ENCODE results near the gene TXLNA. TPM values are rescaled to one million over a fixed set of nuclear protein-coding genes. Genes with fewer than 3 reads are reported as not detected.

The TXLNA gene
- polyA plus RNA-seq, 1 donor (not counting 4 experiments of a cell fraction or from before 2014, with no cell fraction given): 20.0 TPM

DNA sequence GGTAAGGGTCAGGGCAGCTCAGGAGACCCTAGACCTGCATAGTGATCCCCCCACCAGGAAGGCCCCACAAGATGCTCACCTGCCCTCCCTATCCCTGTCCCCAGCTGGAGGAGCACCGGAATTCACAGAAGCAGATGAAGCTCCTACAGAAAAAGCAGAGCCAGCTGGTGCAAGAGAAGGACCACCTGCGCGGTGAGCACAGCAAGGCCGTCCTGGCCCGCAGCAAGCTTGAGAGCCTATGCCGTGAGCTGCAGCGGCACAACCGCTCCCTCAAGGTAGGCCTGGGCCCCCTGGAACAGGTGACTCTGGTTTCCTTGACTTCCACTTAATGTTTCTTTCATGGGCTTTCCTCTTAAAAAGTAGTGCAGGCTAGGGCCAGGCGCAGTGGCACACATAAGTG lies 8.4 kb downstream of the TXLNA start:
- dilution Hi-C loops (cut with MboI; ENCODE audit: extremely low pct_ligation_motif_present, low sequenced_read_pairs): no loop called here
- Histone ChIP-seq H3K27me3 (ENCODE audit: control insufficient read depth, extremely low read depth, insufficient read depth, low read length) (no peaks in the 10 kb centered on the region), H3K9me3 (ENCODE audit: control insufficient read depth, low read depth, low read length) (no peaks in the 10 kb centered on the region), H3K9me1 (ENCODE audit: control insufficient read depth, extremely low read depth, insufficient read depth, low read length) (peaks cover 4% of the 10 kb centered on the region), H3K4me3 (ENCODE audit: control insufficient read depth in 2 of 3, extremely low read depth in 1 of 3, insufficient read depth in 2 of 3, low read depth in 1 of 3, low read length in 3 of 3) (no peak overlapping the region), H3K9ac (ENCODE audit: control insufficient read depth, extremely low read depth, insufficient read depth, low read length) (no peak overlapping the region), H3K4me1 (ENCODE audit: control insufficient read depth, extremely low read depth, insufficient read depth, low read length) (no peaks in the 10 kb centered on the region), H3K4me2 (ENCODE audit: control insufficient read depth, extremely low read depth, insufficient read depth, low read depth, low read length) (no peak overlapping the region), H3K27ac (ENCODE audit: control insufficient read depth, insufficient read depth, low read length) (no peak overlapping the region), H3K79me2 (ENCODE audit: control insufficient read depth, insufficient read depth, low read length) (peaks cover 38% of the 10 kb centered on the region), H4K20me1 (ENCODE audit: control insufficient read depth, extremely low read depth, insufficient read depth, low read length) (peaks cover 4% of the 10 kb centered on the region), H3K36me3 (ENCODE audit: control insufficient read depth in 2 of 2, extremely low read depth in 1 of 2, insufficient read depth in 2 of 2, low read length in 2 of 2) (peaks cover 39 to 73% of the 10 kb centered on the region in 2 experiments), H2AFZ (ENCODE audit: control insufficient read depth, low read length) (no peak overlapping the region)
- no peak for FAIRE-seq
- no peak for DNase-seq (ENCODE audit: low read depth, low spot score)
- TF ChIP-seq, protein P1, sequence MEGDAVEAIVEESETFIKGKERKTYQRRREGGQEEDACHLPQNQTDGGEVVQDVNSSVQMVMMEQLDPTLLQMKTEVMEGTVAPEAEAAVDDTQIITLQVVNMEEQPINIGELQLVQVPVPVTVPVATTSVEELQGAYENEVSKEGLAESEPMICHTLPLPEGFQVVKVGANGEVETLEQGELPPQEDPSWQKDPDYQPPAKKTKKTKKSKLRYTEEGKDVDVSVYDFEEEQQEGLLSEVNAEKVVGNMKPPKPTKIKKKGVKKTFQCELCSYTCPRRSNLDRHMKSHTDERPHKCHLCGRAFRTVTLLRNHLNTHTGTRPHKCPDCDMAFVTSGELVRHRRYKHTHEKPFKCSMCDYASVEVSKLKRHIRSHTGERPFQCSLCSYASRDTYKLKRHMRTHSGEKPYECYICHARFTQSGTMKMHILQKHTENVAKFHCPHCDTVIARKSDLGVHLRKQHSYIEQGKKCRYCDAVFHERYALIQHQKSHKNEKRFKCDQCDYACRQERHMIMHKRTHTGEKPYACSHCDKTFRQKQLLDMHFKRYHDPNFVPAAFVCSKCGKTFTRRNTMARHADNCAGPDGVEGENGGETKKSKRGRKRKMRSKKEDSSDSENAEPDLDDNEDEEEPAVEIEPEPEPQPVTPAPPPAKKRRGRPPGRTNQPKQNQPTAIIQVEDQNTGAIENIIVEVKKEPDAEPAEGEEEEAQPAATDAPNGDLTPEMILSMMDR (optimal IDR thresholded peaks at IDR 0.05 in 1 of 3, IDR thresholded peaks at IDR 0.05 in 1 of 3, conservative IDR thresholded peaks at IDR 0.05 in 1 of 3; ENCODE audit: extremely low read depth in 1 of 3, insufficient read depth in 2 of 3, low read length in 3 of 3): no peak
- no peak for TF ChIP-seq EZH2 (IDR thresholded peaks at IDR 0.05; ENCODE audit: low read length)

- FAIRE-seq (no peak), DNase-seq (ENCODE audit: low read depth, low spot score) (no peak)
- Histone ChIP-seq H2AFZ (ENCODE audit: control insufficient read depth, low read length) (no peak overlapping the region), H3K4me2 (ENCODE audit: control insufficient read depth, extremely low read depth, insufficient read depth, low read depth, low read length) (no peak overlapping the region), H3K36me3 (ENCODE audit: control insufficient read depth in 2 of 2, extremely low read depth in 1 of 2, insufficient read depth in 2 of 2, low read length in 2 of 2) (peaks cover 53 to 77% of the 10 kb centered on the region in 2 experiments), H3K9ac (ENCODE audit: control insufficient read depth, extremely low read depth, insufficient read depth, low read length) (no peak overlapping the region), H3K9me3 (ENCODE audit: control insufficient read depth, low read depth, low read length) (no peaks in the 10 kb centered on the region), H4K20me1 (ENCODE audit: control insufficient read depth, extremely low read depth, insufficient read depth, low read length) (no peaks in the 10 kb centered on the region), H3K27me3 (ENCODE audit: control insufficient read depth, extremely low read depth, insufficient read depth, low read length) (no peaks in the 10 kb centered on the region), H3K9me1 (ENCODE audit: control insufficient read depth, extremely low read depth, insufficient read depth, low read length) (no peaks in the 10 kb centered on the region), H3K79me2 (ENCODE audit: control insufficient read depth, insufficient read depth, low read length) (peaks cover 7% of the 10 kb centered on the region), H3K27ac (ENCODE audit: control insufficient read depth, insufficient read depth, low read length) (no peak overlapping the region), H3K4me3 (ENCODE audit: control insufficient read depth in 2 of 3, extremely low read depth in 1 of 3, insufficient read depth in 2 of 3, low read depth in 1 of 3, low read length in 3 of 3) (no peak overlapping the region), H3K4me1 (ENCODE audit: control insufficient read depth, extremely low read depth, insufficient read depth, low read length) (no peaks in the 10 kb centered on the region)
- dilution Hi-C loops (cut with MboI; ENCODE audit: extremely low pct_ligation_motif_present, low sequenced_read_pairs): no loop called here
- no peak for TF ChIP-seq EZH2 (IDR thresholded peaks at IDR 0.05; ENCODE audit: low read length)
- TF ChIP-seq, protein P1 (optimal IDR thresholded peaks at IDR 0.05 in 1 of 3, IDR thresholded peaks at IDR 0.05 in 1 of 3, conservative IDR thresholded peaks at IDR 0.05 in 1 of 3; ENCODE audit: extremely low read depth in 1 of 3, insufficient read depth in 2 of 3, low read length in 3 of 3): no peak
These were observed 12.9 kb downstream of the TXLNA start for GRCh38 chr1:32192220-32192948.

Measured in keratinocyte (primary cell).